ENCODE data around the gene DNAJC10.
"Not testable (repeated sequence)": the region's sequence is repeated elsewhere in the genome, so short reads cannot be mapped to it uniquely, and the experiment has no call there.

Gene DNAJC10

GRCh38 chr2:182779323-182779722 is 63.3 kb downstream of the DNAJC10 start:
- no peak overlapping the region for H3K9ac ChIP-seq
- H3K36me3 ChIP-seq, result peaks cover 47% of the 10 kb centered on the region
- H3K27me3 ChIP-seq, result no peaks in the 10 kb centered on the region
- no peak overlapping the region for H3K4me2 ChIP-seq
- no peaks in the 10 kb centered on the region for H4K20me1 ChIP-seq
- H3K27ac ChIP-seq, result no peak overlapping the region
- no peak overlapping the region for H3K4me3 ChIP-seq
- TF ChIP-seq Cebpa-rat (IDR thresholded peaks at IDR 0.05), result no peak
- H3K9me3 ChIP-seq, result peaks cover 12% of the 10 kb centered on the region; the same call in 1 of the 2 replicates
- no peaks in the 10 kb centered on the region for H3K4me1 ChIP-seq

DNA sequence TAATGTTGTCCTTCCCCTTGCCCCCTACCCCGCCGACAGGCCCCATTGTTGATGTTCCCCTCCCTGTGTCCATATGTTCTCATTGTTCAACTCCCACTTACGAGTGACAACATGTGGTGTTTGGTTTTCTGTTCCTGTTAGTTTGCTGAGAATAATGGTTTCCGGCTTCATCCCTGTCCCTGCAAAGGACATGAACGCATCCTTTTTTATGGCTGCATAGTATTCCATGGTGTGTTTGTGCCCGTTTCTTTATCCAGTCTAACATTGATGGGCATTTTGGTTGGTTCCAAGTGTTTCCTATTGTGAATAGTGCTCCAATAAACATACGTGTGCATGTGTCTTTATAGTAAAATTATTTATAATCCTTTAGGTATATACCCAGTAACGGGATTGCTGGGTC is 65.0 kb downstream of the DNAJC10 start:
- not testable (repeated sequence) for H3K9ac ChIP-seq, H3K4me1 ChIP-seq, H3K27me3 ChIP-seq, H4K20me1 ChIP-seq, H3K4me3 ChIP-seq, H3K4me2 ChIP-seq, H3K27ac ChIP-seq
- Histone ChIP-seq H3K36me3 (peaks cover 40% of the 10 kb centered on the region), H3K9me3 (peaks cover 12% of the 10 kb centered on the region; the same call in 1 of the 2 replicates)

DNA sequence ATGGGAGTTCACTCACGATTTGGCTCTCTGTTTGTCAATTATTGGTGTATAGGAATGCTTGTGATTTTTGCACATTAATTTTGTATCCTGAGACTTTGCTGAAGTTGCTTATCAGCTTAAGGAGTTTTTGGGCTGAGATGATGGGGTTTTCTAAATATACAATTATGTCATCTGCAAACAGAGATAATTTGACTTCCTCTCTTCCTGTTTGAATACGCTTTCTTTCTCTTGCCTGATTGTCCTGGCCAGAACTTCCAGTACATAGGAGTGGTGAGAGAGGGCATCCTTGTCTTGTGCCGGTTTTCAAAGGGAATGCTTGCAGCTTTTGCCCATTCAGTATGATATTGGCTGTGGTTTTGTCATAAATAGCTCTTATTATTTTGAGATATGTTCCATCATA is 66.6 kb downstream of the DNAJC10 start:
- H3K27ac ChIP-seq, H3K9ac ChIP-seq, H3K4me2 ChIP-seq, H4K20me1 ChIP-seq, H3K27me3 ChIP-seq, H3K4me3 ChIP-seq, H3K4me1 ChIP-seq: not testable (repeated sequence)
- Histone ChIP-seq H3K36me3 (peaks cover 27% of the 10 kb centered on the region), H3K9me3 (peaks cover 12% of the 10 kb centered on the region; the same call in 1 of the 2 replicates)

GRCh38 chr2:182784058-182784706 is 68.1 kb downstream of the DNAJC10 start:
- peaks cover 16% of the 10 kb centered on the region for H3K36me3 ChIP-seq
- peaks cover 12% of the 10 kb centered on the region; the same call in 1 of the 2 replicates for H3K9me3 ChIP-seq
- H3K4me1 ChIP-seq, result no peaks in the 10 kb centered on the region
- H3K27ac ChIP-seq, result no peak overlapping the region
- no peaks in the 10 kb centered on the region for H4K20me1 ChIP-seq
- no peak overlapping the region for H3K9ac ChIP-seq
- H3K4me2 ChIP-seq, result no peak overlapping the region
- no peak for TF ChIP-seq Cebpa-rat (IDR thresholded peaks at IDR 0.05)
- no peak overlapping the region for H3K4me3 ChIP-seq
- H3K27me3 ChIP-seq, result no peaks in the 10 kb centered on the region

DNA sequence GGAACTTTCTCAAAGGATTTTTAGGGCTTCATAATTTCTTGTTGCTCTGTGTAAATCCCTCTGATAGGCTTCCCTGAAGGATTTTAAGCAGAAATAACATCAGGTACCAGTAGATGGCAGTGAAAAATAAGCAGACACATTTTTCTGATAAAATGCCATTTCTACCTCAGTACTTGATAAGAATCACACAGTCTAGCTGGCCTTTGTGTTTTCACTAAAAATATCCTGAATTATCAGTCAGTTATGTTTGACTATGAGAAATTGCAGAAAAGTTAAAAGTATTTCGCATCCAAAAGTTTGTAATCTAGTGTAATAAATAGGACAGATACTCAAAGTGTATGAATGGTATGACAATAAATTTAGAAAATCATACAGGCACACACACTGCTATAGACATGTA is 68.7 kb downstream of the DNAJC10 start:
- TF ChIP-seq Cebpa-rat (IDR thresholded peaks at IDR 0.05), result no peak
- no peaks in the 10 kb centered on the region for H3K4me1 ChIP-seq
- no peak overlapping the region for H3K4me2 ChIP-seq
- H3K9ac ChIP-seq, result no peak overlapping the region
- H3K4me3 ChIP-seq, result no peak overlapping the region
- H3K27me3 ChIP-seq, result no peaks in the 10 kb centered on the region
- peaks cover 12% of the 10 kb centered on the region; the same call in 1 of the 2 replicates for H3K9me3 ChIP-seq
- H4K20me1 ChIP-seq, result no peaks in the 10 kb centered on the region
- no peak overlapping the region for H3K27ac ChIP-seq
- peaks cover 14% of the 10 kb centered on the region for H3K36me3 ChIP-seq

- H3K4me3 ChIP-seq, result no peak overlapping the region
- no peak for TF ChIP-seq Cebpa-rat (IDR thresholded peaks at IDR 0.05)
- H3K4me1 ChIP-seq, result 0 out of 2 replicates have a peak, but pooled peaks cover 6% of the 10 kb centered on the region
- H3K9ac ChIP-seq, result no peak overlapping the region
- no peaks in the 10 kb centered on the region for H3K27me3 ChIP-seq
- no peaks in the 10 kb centered on the region for H3K36me3 ChIP-seq
- H3K9me3 ChIP-seq, result no peaks in the 10 kb centered on the region
- no peak overlapping the region for H3K4me2 ChIP-seq
- no peaks in the 10 kb centered on the region for H4K20me1 ChIP-seq
- no peak overlapping the region for H3K27ac ChIP-seq
Observed at GRCh38 chr2:182792441-182792840, 76.4 kb downstream of the DNAJC10 start.

GRCh38 chr2:182798736-182799135 is 82.7 kb downstream of the DNAJC10 start:
- no peak for TF ChIP-seq Cebpa-rat (IDR thresholded peaks at IDR 0.05)
- Histone ChIP-seq H3K4me3 (no peak overlapping the region), H3K27ac (no peak overlapping the region), H3K36me3 (no peaks in the 10 kb centered on the region), H3K27me3 (no peaks in the 10 kb centered on the region), H3K4me1 (no peaks in the 10 kb centered on the region), H3K9me3 (no peaks in the 10 kb centered on the region), H4K20me1 (no peaks in the 10 kb centered on the region), H3K9ac (no peak overlapping the region), H3K4me2 (no peak overlapping the region)

GRCh38 chr2:182804128-182804527 is 88.1 kb downstream of the DNAJC10 start:
- H3K4me2 ChIP-seq, result no peak overlapping the region
- no peak overlapping the region for H3K27ac ChIP-seq
- H3K4me3 ChIP-seq, result no peak overlapping the region
- H3K4me1 ChIP-seq, result no peaks in the 10 kb centered on the region
- H3K9me3 ChIP-seq, result no peaks in the 10 kb centered on the region
- TF ChIP-seq Cebpa-rat (IDR thresholded peaks at IDR 0.05), result no peak
- H3K27me3 ChIP-seq, result no peaks in the 10 kb centered on the region
- H4K20me1 ChIP-seq, result no peaks in the 10 kb centered on the region
- no peaks in the 10 kb centered on the region for H3K36me3 ChIP-seq
- no peak overlapping the region for H3K9ac ChIP-seq

- no peaks in the 10 kb centered on the region for H3K4me1 ChIP-seq
- H3K27ac ChIP-seq, result no peak overlapping the region
- H3K4me3 ChIP-seq, result no peak overlapping the region
- TF ChIP-seq Cebpa-rat (IDR thresholded peaks at IDR 0.05), result no peak
- no peak overlapping the region for H3K9ac ChIP-seq
- no peaks in the 10 kb centered on the region for H3K27me3 ChIP-seq
- no peak overlapping the region for H3K4me2 ChIP-seq
- H3K36me3 ChIP-seq, result no peaks in the 10 kb centered on the region
- H4K20me1 ChIP-seq, result no peaks in the 10 kb centered on the region
- no peaks in the 10 kb centered on the region for H3K9me3 ChIP-seq
Observed at GRCh38 chr2:182807319-182807718, 91.3 kb downstream of the DNAJC10 start.

DNA sequence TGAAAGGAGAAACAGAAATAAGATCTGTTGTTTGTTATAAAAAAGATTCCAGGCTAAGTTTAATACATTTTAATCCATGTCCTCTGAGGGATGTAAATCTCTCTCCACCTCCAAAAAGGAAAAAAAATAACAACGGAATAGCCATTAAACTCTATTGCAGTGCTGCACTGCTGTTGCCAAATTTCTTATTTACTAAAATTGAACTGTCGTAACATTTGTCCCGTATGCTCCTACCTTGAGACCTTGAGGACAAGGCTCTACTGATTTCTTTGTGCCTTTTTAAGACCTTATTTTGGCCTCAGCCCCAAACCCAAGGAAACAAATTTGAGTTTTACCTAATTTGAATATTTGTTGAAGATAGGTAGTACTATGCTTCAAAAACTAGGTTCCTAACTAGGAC is 94.0 kb downstream of the DNAJC10 start:
- no peak for TF ChIP-seq Cebpa-rat (IDR thresholded peaks at IDR 0.05)
- no peaks in the 10 kb centered on the region for H3K27me3 ChIP-seq
- no peaks in the 10 kb centered on the region for H3K9me3 ChIP-seq
- H3K36me3 ChIP-seq, result no peaks in the 10 kb centered on the region
- H3K9ac ChIP-seq, result no peak overlapping the region
- H3K4me1 ChIP-seq, result no peaks in the 10 kb centered on the region
- H3K27ac ChIP-seq, result no peak overlapping the region
- no peaks in the 10 kb centered on the region for H4K20me1 ChIP-seq
- no peak overlapping the region for H3K4me3 ChIP-seq
- no peak overlapping the region for H3K4me2 ChIP-seq

GRCh38 chr2:182814380-182814779 is 98.3 kb downstream of the DNAJC10 start:
- Histone ChIP-seq H3K4me2 (no peak overlapping the region), H3K4me1 (no peaks in the 10 kb centered on the region), H3K9me3 (no peaks in the 10 kb centered on the region), H3K27ac (no peak overlapping the region), H3K27me3 (no peaks in the 10 kb centered on the region), H4K20me1 (no peaks in the 10 kb centered on the region), H3K36me3 (no peaks in the 10 kb centered on the region), H3K4me3 (no peak overlapping the region), H3K9ac (no peak overlapping the region)
- TF ChIP-seq Cebpa-rat (IDR thresholded peaks at IDR 0.05), result no peak
